A549 (cell line): Measurements from ENCODE around the gene FTH1.
"Not testable (repeated sequence)": the region's sequence is repeated elsewhere in the genome, so short reads cannot be mapped to it uniquely, and the experiment has no call there.

Source experiments
- BHLHE40 ChIP-seq: IDR thresholded peaks from 2 replicates; pipeline ENCODE4 v1.6.1; 2012; ENCODE audit warnings: low read depth, low read length, inconsistent platforms
- CEBPB ChIP-seq, 2 experiments: fragments of >200 bp in 1 of 2; sonication (Bioruptor Twin) in 1 of 2; formaldehyde crosslinking in 1 of 2; IDR thresholded peaks; 2 replicates each; pipeline ENCODE4 v1.6.1; 2012 to 2016
- CHD2 ChIP-seq: fragments of 150-350 bp; IDR thresholded peaks from 2 replicates; pipeline ENCODE4 v1.6.1; 2014; ENCODE audit warnings: low read length; ENCODE audit not compliant: partially characterized antibody
- CHD4 ChIP-seq: fragments of 200-600 bp; sonication (generic); IDR thresholded peaks from 2 replicates; pipeline ENCODE4 v1.6.1; 2016; ENCODE audit warnings: antibody characterized with exemption, mild to moderate bottlenecking, borderline replicate concordance
- EHMT2 ChIP-seq: fragments of 200-600 bp; sonication (generic); IDR thresholded peaks from 2 replicates; pipeline ENCODE4 v1.6.1; 2016; ENCODE audit warnings: antibody characterized with exemption, low read depth, mild to moderate bottlenecking, moderate library complexity
- JUN ChIP-seq, 2 experiments: fragments of >200 bp; sonication (Bioruptor Twin); formaldehyde crosslinking; IDR thresholded peaks; 2 replicates in 1 of 2; 3 replicates in 1 of 2; pipeline ENCODE4 v1.6.1; 2016 to 2017
- MAFK ChIP-seq: fragments of 450-650 bp; IDR thresholded peaks from 2 replicates; pipeline ENCODE4 v1.6.1; 2014; ENCODE audit not compliant: partially characterized antibody
- PHF8 ChIP-seq: fragments of 200-600 bp; sonication (generic); IDR thresholded peaks from 2 replicates; pipeline ENCODE4 v1.6.1; 2016; ENCODE audit warnings: low read depth, mild to moderate bottlenecking, antibody characterized with exemption, moderate library complexity, borderline replicate concordance
- RAD21 ChIP-seq, 2 experiments: fragments of >200 bp in 1 of 2; sonication (Bioruptor Twin) in 1 of 2; formaldehyde crosslinking in 1 of 2; IDR thresholded peaks in 1 of 2; conservative IDR thresholded peaks in 1 of 2; 2 replicates in 1 of 2; 3 replicates in 1 of 2; pipeline ENCODE4 v1.6.1; 2012 to 2018; ENCODE audit warnings: inconsistent platforms in 1 of 2
- RCOR1 ChIP-seq: fragments of 150-350 bp; IDR thresholded peaks from 2 replicates; pipeline ENCODE4 v1.6.1; 2014; ENCODE audit warnings: antibody characterized with exemption, low read length, low read depth
- ZFP36 ChIP-seq: fragments of 450-650 bp; IDR thresholded peaks from 2 replicates; pipeline ENCODE4 v1.6.1; 2014; ENCODE audit warnings: borderline replicate concordance; ENCODE audit not compliant: partially characterized antibody
- TF ChIP-seq, protein P1 (sequence below): fragments of >200 bp; sonication (Bioruptor Twin); formaldehyde crosslinking; IDR thresholded peaks from 3 replicates; pipeline ENCODE4 v1.5.1; 2016
- TF ChIP-seq, protein P2 (sequence below): fragments of 200-600 bp; sonication (generic); IDR thresholded peaks from 2 replicates; pipeline ENCODE4 v1.6.1; 2016; ENCODE audit warnings: antibody characterized with exemption, mild to moderate bottlenecking, moderate library complexity
- TF ChIP-seq, protein P3 (sequence below): IDR thresholded peaks from 2 replicates; pipeline ENCODE4 v1.6.1; 2012

DNA sequence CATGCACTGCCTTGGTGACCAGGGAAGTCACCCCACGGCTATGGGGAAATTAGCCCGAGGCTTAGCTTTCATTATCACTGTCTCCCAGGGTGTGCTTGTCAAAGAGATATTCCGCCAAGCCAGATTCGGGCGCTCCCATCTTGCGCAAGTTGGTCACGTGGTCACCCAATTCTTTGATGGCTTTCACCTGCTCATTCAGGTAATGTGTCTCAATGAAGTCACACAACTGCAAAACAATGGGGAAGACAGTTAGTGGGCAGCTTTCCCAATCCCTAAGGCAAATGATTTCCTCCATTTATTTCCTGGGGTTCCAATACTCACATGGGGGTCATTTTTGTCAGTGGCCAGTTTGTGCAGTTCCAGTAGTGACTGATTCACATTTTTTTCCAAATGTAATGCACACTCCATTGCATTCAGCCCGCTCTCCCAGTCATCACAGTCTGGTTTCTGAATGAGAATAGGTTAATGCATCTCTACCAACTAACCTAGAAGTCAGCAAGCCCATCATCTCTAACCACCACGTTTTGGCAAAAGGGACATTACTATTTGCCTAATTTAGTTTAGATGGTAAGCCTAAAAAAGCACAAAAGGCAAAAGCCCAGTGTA, 2.7 kb downstream of the FTH1 start:
- TF ChIP-seq, protein P1, sequence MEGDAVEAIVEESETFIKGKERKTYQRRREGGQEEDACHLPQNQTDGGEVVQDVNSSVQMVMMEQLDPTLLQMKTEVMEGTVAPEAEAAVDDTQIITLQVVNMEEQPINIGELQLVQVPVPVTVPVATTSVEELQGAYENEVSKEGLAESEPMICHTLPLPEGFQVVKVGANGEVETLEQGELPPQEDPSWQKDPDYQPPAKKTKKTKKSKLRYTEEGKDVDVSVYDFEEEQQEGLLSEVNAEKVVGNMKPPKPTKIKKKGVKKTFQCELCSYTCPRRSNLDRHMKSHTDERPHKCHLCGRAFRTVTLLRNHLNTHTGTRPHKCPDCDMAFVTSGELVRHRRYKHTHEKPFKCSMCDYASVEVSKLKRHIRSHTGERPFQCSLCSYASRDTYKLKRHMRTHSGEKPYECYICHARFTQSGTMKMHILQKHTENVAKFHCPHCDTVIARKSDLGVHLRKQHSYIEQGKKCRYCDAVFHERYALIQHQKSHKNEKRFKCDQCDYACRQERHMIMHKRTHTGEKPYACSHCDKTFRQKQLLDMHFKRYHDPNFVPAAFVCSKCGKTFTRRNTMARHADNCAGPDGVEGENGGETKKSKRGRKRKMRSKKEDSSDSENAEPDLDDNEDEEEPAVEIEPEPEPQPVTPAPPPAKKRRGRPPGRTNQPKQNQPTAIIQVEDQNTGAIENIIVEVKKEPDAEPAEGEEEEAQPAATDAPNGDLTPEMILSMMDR: not testable (repeated sequence)
- TF ChIP-seq, protein P2, sequence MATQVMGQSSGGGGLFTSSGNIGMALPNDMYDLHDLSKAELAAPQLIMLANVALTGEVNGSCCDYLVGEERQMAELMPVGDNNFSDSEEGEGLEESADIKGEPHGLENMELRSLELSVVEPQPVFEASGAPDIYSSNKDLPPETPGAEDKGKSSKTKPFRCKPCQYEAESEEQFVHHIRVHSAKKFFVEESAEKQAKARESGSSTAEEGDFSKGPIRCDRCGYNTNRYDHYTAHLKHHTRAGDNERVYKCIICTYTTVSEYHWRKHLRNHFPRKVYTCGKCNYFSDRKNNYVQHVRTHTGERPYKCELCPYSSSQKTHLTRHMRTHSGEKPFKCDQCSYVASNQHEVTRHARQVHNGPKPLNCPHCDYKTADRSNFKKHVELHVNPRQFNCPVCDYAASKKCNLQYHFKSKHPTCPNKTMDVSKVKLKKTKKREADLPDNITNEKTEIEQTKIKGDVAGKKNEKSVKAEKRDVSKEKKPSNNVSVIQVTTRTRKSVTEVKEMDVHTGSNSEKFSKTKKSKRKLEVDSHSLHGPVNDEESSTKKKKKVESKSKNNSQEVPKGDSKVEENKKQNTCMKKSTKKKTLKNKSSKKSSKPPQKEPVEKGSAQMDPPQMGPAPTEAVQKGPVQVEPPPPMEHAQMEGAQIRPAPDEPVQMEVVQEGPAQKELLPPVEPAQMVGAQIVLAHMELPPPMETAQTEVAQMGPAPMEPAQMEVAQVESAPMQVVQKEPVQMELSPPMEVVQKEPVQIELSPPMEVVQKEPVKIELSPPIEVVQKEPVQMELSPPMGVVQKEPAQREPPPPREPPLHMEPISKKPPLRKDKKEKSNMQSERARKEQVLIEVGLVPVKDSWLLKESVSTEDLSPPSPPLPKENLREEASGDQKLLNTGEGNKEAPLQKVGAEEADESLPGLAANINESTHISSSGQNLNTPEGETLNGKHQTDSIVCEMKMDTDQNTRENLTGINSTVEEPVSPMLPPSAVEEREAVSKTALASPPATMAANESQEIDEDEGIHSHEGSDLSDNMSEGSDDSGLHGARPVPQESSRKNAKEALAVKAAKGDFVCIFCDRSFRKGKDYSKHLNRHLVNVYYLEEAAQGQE: not testable (repeated sequence)
- TF ChIP-seq CHD4; BHLHE40; MAFK; EHMT2; JUN (IDR thresholded peaks at IDR 0.05); CHD2; PHF8; RAD21 (conservative IDR thresholded peaks at IDR 0.05 in 1 of 2, IDR thresholded peaks at IDR 0.05 in 1 of 2); RCOR1; ZFP36: not testable (repeated sequence)
- peak; percentile 47 to 53; a peak in 2 of 4 replicates for TF ChIP-seq CEBPB (IDR thresholded peaks at IDR 0.05)
- TF ChIP-seq, protein P3, sequence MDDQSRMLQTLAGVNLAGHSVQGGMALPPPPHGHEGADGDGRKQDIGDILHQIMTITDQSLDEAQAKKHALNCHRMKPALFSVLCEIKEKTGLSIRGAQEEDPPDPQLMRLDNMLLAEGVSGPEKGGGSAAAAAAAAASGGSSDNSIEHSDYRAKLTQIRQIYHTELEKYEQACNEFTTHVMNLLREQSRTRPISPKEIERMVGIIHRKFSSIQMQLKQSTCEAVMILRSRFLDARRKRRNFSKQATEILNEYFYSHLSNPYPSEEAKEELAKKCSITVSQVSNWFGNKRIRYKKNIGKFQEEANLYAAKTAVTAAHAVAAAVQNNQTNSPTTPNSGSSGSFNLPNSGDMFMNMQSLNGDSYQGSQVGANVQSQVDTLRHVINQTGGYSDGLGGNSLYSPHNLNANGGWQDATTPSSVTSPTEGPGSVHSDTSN: not testable (repeated sequence)
